EL (cell line): ENCODE results near the gene P4HA1.

Source experiments
- DNase-seq: peaks from one replicate; pipeline ENCODE4 v3.0.0-alpha.2; 2016

The P4HA1 gene

DNA sequence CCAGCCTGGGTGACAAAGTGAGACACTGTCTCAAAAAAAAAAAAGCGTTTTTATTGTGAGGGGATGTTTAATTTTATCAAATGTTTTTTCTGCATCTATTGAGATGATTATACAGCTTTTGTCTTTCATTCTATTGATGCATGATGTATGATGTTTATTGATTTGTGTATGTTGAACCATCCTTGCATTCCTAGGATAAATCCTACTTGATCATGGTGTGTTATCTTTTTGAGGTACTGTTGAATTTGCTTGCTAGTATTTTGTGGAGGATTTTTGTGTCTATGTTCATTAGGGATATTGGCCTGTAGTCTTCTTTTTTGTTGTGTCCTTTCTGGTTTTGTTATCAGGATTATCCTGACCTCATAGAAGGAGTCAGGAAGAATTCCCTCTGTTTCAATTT is 119.8 kb downstream of the P4HA1 start:
- DNase-seq: no peak
